Anterior cingulate cortex (tissue), 58 donors: ENCODE results near the gene EIPR1.

Experiments used
- DNase-seq, 58 donors: peaks; one replicate each; lab custom pipeline; 2025; lab: John Stamatoyannopoulos, UW

The EIPR1 gene

GRCh38 chr2:3169106-3169870 lies 208.3 kb downstream of the EIPR1 start:
- no peak for DNase-seq

DNA sequence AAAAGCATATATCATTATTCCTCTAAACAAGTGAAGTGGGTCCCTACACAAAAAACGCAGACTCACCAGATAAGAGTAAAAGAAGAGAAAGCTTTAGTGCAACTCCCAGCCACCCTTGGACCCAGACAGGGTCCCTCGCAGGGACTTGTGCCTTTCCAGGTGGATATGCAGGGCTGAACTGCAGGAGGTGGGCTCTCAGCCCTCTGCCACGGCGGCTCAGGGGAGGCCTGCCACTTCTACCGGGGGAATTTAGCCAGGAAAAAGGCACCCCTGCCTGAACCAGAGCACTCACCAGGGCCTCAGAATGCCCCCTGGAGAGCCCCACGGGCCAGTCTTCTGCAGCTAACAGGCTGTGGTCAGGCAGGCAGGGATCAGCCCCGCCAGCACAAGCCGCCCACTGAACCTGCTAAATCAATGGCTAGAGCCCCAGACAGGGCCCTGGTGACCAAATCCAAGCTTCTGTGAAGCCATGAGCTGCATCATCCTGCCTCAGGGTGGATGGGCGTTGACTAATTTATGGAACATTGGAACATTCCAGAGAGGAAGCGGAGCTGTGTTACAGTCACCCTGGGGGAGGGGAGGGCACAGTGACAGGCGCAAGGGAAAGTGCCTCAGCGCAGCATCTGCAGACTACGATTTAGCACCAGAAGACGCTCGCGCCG lies 209.3 kb downstream of the EIPR1 start:
- no peak for DNase-seq

DNA sequence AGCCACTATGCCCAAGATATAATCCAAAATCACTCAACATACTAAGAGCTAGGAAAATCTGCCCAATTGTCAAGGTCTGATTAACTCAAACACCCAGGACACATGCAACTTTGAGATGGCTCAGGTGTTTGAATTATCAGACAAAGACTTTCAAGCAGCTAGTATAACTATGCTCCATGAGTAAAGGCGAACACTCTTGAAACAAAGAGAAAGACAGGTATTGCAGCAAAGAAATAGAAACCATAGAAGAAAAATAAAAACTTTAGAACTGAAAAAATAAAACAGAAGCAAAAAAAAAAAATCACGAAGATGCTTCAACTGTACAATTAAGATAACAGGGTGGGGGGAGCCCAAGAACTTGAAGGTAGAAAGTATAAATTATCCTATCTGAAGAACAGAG lies 214.2 kb downstream of the EIPR1 start:
- no peak for DNase-seq

DNA sequence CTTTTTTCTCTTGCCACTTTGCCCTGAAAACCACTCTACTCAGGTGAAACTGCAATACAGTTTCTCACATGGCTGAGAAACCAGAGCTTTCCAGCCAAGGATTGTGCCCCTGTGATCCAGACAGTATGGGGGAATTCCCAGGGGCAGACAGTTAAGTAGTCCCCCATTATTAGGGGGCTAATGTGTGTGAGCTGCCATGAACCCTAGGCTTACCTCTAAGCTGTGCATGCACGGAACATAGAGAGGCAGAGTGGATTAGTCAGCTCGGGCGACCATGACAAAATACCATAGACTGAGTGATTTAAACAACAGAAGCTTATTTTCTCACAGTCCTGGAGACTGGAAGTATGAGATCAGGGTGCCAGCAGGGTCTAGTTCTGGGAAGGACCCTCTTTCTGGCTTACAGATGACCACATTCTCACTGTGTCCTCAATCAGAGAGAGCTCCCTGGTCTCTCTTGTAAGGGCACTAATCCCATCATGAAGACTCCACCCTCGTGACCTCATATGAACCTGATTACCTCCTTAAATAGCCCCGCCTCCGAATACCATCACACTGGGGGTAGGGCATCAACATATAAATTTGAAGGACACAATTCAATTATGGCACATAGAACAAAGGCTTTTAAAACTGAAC lies 215.1 kb downstream of the EIPR1 start:
- DNase-seq: no peak

DNA sequence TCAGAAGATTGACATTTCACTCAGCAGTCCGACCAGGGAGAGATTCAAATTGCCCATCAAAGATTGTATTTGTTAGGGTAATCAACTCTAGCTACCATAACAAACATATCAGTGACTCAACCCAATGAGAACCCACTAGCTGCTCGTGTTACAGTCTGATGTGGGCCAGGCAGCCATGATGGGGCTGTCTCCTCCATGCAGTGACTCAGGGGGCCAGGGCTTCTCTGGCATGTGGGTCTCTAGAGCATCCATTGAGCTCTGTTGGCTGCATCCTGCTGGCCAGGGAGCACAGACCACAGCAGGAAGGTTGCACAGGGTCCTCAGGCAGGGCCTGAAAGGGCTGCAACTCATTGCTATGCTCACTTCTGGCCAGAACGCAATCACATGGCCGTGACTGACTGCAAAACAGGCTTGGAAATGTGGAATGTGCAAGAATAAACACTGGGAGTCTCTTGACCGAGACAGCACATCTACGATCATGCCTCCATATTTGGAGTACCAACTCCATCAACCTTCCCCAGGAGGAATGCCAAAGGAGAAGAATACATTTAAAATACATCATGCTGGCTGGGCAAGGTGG lies 216.8 kb downstream of the EIPR1 start:
- no peak for DNase-seq

GRCh38 chr2:3159782-3160545 lies 217.7 kb downstream of the EIPR1 start:
- DNase-seq: no peak

DNA sequence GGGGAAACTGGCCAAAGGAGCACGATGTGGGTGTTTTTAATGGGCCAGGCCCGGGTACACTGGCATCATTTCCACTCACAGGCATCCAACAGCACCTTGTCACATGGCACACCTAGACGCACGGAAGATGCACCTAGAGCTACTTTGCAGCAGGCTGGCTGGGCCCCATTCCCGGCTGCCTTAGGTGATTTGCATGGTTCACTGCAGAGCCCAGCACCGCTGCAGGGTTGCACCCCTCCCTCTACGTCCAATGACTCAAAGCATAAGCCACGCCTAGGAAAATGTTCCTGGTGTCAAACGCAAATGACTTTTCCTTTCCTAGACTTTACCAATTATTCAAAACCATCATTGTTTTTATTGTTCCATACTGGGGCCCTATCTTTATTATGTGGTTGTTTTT lies 222.9 kb downstream of the EIPR1 start:
- no peak for DNase-seq

DNA sequence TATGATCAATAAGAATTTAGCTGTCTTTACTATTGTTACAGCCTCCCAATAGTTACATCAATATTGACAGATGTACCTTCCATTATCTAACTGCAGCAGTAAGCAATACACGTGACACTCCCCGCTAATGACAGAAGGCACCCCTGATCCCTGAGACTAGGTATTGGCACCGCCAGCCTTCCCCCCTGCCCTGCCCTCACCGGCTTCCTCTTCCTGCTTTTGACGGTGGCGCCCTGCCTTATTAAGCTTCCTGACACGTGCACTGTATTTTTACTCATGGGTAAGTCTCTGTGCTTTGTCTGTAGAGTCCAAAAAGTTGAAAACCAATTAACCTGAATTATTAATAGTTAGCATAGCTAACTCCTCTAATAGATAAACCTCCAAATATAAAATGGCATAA lies 223.5 kb downstream of the EIPR1 start:
- no peak for DNase-seq

DNA sequence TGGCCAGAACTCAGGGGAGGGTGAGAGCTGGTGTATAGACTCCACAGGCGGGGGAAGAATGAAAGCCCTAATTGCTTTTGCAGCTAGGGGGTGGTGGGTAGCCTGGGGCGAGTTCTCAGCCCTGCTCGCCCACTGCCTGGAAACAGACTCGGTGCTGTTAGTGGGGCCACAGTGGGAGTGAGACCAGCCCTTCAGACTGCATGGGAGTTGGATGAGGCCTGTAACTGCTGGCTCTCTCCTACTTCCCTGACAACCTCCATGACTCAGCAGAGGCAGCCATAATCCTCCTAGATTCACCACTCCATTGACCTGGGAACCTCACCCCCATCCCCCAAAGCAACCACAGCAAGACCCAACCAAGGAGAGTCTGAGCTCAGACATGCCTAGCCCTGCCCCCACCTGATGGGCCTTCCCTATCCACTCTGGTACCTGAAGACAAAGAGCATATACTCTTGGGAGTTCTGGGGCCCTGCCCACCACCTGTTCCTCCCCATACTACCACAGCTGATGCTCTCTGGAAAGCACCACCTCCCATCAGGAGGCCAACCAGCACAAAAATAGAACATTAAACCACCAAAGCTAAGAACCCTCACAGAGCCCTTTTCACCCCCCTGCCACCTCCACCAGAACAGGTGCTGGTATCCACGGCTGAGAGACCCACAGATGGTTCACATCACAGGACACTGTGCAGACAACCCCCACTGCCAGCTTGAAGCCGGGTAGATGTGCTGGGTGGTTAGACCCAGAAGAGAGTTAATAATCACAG lies 226.3 kb downstream of the EIPR1 start:
- DNase-seq: no peak

- no peak for DNase-seq
Observed at GRCh38 chr2:3149441-3150217, 228.0 kb downstream of the EIPR1 start.

GRCh38 chr2:3148716-3149115 lies 228.9 kb downstream of the EIPR1 start:
- DNase-seq: no peak

DNA sequence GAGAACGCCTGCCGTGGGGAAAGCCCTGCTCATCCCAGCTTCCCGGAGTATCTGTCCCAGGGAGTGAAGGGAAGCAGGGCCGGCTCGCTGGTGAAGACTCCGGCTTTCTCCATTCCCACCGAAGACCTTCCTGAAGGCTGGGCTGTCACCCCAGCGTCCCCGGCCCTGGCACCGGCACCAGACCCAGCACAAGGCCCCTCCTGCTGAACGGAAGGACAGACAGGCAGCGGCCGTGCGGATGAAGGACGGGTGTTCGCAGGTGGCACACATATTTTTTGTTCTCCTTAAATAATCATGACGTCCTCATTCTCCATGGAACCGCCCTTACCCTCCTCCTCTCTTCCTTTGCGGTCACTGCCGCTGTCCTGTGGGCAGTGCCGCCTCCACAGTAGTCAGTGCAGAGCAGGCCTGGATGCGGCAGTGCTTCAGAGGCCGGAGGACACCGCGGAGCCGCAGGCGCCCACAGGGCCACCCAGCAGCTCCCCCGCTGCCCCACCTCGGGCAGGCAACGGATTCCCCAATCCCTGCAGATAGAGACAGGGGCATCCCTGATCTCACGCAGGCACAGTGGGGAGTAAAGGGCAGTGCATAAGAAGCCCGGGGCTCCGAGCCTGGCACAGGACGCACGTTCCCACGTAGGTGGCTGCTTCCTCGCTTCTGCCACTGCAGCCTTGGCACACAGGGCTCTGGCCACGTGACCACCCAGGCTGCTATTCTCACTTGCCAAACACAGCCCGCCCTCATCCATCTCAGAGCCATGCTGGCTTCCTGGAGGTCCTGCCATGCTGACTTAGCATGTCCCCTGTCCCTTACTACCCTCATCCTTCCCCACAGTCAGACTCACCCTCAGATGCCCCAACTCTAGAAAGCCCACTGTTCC lies 229.7 kb downstream of the EIPR1 start:
- DNase-seq: peak in 9 of 58 donors; percentile 16 to 51 (median 37)

DNA sequence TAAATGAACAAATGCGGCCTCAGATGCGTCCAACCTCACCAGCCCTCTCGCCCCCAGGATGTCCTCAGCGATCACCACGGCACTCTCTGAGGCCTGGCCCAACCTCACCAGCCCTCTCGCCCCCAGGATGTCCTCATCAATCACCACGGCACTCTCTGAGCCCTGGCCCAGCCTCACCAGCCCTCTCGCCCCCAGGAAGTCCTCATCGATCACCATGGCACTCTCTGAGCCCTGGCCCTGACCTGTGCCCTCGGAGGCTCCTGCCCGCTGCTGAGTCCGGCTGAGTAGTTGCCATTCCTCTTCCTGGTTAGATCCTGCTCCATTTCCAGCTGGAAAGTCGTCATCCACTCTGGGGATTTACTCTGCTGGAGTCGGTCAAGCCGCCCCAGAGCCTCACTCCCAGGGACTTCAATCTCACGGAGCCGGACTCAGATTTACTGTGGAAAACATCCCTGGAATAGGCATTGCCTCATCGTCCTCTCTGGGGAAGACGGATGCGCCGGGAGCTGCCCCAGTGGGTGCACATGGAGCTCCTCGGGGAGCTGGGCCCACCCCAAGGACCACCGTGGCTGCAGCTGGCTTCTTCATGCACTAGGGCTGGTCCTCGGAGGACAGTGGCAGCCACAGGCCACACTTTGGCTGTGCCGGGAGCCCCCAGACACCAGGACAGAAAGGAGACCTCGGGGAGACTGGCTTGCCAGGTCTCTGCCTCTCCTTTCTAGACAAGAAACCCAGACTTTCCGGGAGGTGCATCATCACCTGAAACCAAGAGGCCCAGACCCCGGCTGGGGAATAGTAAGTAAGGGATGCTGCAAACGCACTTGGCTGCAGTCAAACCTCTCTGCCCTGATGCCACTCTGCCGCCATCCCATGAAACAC lies 230.6 kb downstream of the EIPR1 start:
- no peak for DNase-seq

DNA sequence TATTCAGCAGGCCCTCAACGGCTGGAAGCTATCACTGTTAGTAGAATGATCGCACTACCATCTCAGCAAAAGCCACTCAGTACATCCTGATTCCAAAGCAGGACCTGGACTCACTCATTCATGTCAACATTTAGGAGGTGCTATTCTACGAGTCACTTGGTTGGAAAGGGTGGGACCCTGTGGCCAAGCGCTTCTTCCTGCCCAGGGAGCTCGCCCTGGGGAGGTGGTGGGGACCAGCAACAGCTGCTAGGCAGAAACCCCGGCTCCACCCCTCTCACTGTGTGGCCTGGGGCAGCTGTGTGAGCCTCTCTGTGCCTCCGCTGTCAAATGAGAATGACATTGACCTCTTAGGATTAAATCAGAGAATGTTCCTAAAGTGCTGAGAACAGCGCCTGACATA lies 231.4 kb downstream of the EIPR1 start:
- no peak for DNase-seq

GRCh38 chr2:3145471-3146021 lies 232.1 kb downstream of the EIPR1 start:
- no peak for DNase-seq

- no peak for DNase-seq
Observed at GRCh38 chr2:3144856-3145255, 232.8 kb downstream of the EIPR1 start.

- DNase-seq: no peak
Observed at GRCh38 chr2:3143602-3144001, 234.0 kb downstream of the EIPR1 start.
